HG03354 (cell line): Measurements from ENCODE around the gene DUOX2.
A peak's percentile ranks its signal among the peaks of the same experiment; 100 is the strongest.
"Not testable (repeated sequence)": the region's sequence is repeated elsewhere in the genome, so short reads cannot be mapped to it uniquely, and the experiment has no call there.

ENCODE experiments used
- ATAC-seq: cut with Tn5 transposase; IDR thresholded peaks from one replicate; pipeline ENCODE4 v1.9.1; 2021; ENCODE audit warnings: mild to moderate bottlenecking; ENCODE audit not compliant: unreplicated experiment, poor library complexity, severe bottlenecking

The DUOX2 gene

DNA sequence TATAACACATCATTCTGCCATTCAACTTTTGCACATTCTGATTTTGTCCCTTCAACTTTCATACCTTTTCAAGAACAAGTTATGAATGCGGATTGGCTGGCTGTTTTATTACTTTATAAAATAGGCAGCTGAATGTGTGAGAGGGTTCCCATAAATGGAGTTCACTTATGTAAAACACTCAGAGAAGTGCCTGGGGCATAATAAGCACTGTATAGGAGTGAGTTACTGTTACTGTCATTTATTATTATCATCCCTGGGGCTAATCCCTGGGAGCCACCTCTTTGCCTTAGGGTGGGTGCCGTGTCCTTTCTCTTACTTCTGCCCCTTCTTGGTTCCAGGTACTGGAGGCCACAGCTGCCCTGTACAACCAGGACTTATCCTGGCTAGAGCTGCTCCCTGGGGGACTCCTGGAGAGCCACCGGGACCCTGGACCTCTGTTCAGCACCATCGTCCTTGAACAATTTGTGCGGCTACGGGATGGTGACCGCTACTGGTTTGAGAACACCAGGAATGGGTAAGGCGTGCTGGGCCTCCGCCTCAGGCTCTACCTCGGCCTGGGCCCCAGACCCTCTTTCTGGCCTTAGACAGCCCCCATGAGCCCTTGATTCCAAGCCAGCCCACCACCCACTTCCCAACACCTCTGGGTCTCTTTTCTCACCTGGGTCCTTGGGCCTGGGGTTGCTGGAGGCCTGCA is 26.7 kb upstream of the DUOX2 start:
- ATAC-seq: no peak

DNA sequence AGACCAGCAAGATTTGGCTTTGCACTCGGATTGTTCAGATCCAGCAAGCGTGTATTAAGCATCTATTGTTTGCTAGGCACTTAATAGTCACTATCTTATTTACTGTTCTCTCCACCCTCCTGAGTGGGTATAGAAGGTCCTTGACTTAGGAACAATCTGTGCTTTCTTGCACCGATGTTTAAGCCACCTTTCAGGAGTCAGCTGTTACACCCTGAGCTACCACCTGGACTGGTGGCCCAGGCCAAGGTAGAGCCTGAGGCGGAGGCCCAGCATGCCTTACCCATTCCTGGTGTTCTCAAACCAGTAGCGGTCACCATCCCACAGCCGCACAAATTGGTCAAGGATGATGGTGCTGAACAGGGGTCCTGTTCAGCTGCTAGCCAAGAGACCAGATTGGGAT is 25.8 kb upstream of the DUOX2 start:
- ATAC-seq: no peak

DNA sequence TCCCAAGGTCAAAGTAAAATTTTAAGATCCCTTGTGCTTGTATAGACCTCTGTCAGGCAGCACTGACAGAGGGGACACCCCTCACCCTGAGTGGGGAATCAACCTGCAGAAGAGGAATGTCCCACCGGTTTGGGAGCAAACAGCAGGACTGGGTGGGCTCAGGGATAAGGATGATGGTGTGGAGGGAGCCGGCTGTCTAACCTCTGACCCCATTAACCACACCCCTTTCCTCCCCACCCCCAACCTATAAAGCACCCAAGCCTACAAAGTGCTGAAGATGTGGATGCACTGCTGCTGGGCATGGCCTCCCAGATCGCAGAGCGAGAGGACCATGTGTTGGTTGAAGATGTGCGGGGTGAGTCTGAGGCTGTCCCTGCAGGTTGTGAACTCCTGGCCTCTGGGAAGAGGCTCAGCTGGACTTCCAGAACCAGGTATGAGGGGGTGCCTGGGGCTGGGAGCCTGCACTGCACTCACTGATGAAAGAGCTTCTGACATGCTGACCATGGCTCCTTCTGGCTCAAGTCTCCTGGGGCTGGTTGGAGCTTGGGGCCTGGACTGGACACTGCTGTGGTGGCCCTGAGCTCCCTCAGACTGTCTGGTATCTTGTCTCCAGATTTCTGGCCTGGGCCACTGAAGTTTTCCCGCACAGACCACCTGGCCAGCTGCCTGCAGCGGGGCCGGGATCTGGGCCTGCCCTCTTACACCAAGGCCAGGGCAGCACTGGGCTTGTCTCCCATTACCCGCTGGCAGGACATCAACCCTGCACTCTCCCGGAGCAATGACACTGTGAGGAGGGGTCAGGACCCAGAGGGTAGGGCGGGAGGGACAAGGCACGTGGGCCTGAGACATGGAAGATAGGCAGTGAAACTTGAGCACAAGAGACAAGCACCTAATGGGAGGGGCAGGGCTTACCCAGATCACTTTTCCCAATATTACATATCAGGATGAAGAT is 25.1 kb upstream of the DUOX2 start:
- ATAC-seq: no peak

DNA sequence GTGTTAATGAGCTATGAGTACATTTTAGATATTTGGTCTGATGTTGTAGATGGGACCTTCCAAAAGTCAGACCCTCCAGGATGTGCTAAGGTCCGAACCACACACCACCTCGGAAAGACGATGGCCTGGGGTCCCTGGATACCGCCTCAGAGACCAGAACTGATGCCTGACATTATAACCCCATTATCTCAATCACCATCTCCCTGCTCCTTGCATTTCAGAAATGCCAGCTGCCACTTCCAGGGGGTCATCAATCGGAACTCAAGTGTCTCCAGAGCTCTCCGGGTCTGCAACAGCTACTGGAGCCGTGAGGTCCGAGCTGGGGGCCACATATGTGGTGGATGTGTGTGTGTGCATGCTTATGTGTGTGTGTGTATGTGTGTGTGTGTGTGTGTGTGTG is 23.7 kb upstream of the DUOX2 start:
- no peak for ATAC-seq

DNA sequence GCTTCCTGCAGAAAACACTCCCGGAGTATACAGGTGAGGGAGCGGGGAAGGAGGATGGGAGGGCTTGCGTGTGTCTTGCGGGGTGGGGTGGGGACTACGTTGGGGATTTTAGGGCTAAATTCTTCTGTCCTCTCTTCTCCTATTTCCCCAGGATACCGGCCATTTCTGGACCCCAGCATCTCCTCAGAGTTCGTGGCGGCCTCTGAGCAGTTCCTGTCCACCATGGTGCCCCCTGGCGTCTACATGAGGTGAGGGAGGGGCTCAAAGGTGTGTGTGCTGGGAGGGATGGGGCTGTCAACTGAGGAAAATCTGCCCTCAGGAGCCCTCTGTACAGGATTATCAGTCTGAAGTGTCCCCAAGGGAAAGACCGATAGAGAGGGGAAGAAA is 22.4 kb upstream of the DUOX2 start:
- no peak for ATAC-seq

DNA sequence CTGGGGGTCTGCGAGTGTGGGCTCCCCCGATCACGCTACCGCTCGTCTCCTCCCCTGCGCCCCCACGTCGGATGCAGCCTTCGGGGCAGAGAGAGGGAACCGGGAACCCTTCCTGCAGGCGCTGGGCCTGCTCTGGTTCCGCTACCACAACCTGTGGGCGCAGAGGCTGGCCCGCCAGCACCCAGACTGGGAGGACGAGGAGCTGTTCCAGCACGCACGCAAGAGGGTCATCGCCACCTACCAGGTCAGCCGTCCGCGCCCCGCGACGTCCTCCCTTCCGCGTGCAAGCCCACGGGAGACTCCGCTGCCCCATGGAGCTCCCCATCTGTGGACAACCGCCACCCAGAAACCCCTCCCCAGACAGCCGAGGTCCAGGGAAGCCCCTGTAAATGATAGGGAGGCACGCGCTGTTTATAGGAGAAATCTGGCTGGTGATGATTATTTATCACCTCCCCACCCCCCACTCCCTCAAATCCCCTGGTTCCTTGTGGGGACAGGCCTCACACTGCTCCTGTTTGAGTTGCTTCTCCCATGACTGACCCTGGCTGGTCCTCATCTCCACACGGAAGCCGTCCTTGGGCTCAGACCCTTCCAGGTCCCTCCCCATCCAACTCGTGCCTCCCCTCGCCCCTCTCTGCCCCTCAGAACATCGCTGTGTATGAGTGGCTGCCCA is 21.9 kb upstream of the DUOX2 start:
- ATAC-seq: not testable (repeated sequence)

DNA sequence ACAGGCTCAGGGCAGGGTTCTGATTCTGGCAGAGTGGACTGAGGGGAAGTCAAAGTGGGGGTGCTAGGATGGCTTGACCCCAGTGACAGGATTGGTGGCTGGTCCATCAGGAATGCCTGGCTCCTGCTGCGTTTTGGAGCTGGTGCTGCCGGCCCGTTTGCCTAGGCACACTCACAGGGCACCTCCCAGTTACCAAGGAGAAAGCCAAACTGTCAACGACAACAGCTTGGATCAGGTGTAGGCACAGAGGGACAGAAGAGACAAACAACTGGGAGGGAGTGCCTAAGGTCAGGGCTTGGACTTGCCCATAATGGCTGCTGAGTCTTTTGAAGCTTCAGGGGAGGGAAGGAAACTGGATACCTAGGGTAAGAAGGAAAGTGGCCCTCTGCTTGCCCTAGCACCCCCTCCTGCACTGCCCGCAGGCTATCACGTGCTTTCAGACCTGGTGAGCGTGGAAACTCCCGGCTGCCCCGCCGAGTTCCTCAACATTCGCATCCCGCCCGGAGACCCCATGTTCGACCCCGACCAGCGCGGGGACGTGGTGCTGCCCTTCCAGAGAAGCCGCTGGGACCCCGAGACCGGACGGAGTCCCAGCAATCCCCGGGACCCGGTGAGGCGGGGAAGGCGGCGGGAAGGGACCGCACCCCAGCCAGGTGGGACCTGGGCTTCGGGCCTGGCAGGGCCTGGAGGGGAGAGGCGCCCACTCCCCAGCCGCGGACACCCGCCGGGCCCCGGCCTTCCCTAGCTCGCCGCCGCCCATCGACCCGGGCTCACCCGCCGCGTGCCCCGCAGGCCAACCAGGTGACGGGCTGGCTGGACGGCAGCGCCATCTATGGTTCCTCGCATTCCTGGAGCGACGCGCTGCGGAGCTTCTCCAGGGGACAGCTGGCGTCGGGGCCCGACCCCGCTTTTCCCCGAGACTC is 21.0 kb upstream of the DUOX2 start:
- no peak for ATAC-seq

DNA sequence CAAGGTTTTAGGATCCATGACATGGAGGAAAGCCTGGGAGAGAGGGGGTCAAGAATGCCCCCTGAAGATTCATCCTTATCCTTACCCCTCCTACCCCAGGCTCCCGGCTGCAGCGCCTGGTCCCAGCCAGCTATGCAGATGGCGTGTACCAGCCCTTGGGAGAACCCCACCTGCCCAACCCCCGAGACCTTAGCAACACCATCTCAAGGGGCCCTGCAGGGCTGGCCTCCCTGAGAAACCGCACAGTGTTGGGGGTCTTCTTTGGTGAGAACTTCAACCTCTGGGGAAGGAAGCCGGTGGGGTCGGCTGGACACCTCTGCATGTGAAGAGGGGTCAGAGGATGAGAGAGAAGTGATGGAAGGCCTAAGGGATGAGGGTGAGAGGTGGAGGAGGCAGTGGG is 20.1 kb upstream of the DUOX2 start:
- ATAC-seq: no peak

DNA sequence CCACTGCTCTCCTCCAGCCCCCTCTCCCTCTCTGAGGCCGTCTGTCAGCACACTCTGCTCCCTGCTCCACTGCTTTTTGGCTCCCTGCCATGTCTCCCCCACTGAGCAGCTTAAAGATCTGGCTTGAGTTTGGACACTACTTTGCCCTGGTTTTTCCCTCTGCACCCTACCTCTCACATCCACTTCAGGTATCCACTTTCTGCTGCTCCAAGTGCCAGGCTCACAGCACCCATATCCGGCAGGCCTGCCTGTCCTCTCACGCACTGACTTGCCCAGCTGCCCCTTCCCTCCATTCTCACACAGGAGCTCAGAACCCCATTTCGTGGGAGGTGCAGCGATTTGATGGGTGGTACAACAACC is 19.6 kb upstream of the DUOX2 start:
- ATAC-seq: no peak

DNA sequence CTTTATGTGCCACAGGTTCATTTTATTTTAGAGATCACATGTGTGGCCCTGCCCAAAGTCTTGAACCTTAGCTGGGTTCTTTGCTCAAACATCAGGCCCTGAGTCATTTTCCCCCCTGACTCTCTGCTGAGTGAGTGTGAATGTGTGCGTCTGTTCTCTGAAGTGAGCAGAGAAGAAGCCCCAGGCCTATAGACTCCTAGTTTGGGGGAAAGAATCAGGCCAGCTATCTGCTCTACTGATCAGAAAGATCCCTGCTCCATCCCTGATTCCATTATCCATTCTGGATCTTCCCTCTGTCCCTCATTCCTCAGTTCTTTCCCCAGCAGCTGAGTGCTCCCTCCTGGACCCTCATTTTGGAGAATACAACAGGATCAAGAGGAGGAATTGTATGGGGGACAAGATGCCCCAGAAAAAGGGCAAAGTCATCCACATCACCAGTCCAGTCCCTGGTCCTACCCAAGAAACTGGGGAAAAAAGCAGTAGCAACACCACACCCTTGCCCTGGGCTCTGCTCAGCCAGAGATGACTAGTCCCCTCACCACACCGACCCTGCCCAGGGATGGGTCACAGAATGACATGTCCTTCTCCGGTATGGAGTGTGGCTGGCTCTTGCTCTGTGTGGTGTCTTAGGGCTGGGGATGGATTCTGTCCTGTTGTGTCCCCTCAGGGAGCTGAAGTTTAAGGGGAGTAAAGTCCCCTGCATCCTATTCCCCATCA is 19.0 kb upstream of the DUOX2 start:
- no peak for ATAC-seq

DNA sequence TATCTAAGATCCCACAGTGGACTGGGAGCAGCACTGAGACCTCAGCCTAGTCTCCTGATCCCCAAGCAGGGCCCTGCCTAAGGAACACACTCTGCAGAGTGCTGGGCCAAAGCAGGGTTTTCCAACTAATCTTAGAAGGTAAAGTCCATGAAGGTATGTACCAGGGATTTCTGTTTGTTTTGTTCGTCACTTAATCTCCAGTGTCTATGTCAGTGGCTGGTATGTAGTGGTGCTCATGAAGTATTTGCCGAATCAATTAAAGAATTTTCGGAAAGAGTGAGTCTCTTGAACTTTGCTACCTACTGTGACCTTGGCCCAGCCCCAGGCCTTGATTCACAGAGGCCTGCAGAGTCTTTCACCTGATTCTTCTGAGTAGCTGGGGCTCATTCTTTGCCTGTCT is 17.5 kb upstream of the DUOX2 start:
- ATAC-seq: no peak

DNA sequence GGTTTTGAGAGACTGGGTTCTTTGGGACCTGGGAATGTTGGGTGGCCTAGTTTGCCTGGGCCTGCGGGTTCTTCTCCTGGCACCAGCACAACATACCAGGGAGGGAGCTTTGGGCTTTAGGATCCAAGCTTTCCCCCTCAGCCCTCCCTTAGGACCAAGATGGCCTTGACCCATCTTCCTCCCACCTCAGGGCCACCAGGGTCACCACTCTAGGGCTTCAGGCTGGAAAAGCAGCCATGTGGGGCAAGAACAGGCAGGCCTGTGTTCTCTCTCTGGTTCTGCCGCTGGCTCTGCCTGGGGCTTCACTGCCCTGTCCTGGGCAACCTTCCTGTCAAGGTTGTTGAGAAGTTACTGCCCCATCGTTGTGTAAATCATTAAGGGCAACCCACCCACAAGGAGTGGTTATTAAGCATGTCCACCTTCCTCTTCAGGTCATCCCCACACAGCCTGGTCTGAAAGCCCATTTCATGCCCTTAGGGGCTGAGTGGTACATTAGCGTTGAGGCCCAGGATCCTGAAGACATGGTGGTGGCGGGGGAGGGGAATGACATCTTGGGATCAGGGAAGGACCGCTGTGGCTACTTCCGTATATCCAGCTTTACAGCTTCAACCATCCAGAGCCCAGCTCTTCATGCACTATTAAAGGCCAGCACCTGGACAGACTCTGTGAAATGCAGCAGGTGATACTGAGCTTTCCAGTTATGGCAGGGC is 16.5 kb upstream of the DUOX2 start:
- ATAC-seq: no peak

DNA sequence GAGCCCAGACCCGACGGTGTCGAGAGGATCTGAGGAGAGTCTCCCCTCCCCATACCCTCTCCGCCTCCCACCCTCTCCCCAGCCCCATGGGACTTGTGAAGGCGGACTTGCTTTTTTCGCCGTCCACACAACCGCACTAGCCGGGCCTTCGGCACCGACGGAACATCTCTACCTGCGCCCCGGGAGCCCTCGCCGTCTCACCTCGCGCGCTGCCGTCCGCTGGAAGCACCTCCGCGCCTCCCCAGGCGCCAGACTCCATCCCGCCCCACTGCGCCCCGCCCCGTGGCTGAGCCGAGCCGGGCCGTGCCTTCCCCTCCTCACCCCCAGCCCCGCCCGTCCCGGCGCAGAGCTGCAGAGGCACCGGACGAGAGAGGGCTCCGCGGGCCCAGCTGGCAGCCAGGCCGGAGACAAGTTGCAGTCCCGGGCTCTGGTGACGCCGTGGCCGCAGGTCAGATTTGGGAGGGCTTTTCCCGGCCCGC is 15.7 kb upstream of the DUOX2 start, which contains the start of the genes DUOX1 and DUOXA1:
TSS of gene DUOX1 (plus strand) at position 344 of the 479 bp plus-strand sequence. CDS start 1,973 bp downstream, outside the sequence.
TSS of gene DUOXA1 (minus strand) at position 229 of the 479 bp plus-strand sequence. CDS start 6,865 bp downstream, outside the sequence.
- ATAC-seq: no peak

DNA sequence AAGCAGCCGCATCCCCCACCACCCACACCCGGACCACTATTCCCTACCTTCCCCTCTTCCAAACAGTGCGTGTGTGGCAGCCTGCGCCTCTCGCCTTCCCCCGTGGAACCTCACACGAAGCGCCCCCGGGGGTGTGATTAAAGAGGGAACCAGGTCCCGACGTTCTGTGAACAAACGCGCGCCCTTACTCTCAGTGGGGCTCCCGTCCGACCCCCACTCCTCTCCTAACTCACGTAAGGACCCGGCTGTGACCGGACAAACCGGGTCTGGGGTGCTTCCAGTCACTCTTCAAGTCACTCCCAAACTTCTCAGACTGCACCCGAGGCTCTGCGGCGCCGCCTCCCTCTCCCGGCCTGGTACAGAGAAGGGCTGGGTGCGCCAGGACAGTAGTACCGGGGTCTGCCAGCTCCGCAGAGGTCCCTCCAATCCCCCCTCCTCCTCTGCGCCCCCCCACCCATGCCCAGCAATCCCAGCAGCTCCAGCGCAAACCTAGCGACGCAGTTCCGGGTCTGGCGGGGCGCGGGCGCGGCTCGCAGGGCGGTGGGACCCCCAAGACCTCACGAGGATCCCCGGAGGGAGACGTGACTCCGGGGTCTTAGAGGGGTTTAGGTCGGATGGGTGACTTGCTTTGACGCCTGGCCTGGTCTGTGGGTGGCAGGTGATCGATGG is 15.1 kb upstream of the DUOX2 start:
- ATAC-seq: no peak

DNA sequence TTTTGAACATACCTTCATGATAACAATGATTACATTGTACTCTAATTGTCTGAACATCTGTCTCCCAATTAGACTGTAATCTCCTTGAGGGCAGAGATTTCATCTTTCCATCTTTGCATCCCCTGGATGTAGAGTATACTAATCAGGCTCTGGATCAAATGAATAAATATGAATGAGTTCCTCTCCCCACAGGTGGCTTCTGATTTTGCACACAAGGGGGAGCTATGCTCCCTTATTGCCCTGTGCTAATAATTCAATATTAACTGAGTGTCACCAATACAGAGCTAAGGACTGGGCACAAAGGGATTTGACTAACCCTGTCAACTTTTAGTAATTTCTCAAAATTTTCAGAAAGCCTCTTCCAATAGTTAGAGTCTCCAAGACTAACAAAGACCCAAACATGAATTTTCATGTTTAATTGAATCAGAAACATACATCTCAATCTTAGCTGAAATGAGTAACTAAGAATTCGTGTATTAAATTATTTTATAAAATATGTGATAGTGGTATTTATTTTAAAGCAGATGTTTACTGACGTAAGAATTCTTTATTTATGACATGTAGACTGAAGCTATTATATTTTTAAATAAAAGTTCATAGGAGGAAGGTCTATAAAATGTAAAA is 12.7 kb upstream of the DUOX2 start:
- peak; percentile 43 for ATAC-seq

DNA sequence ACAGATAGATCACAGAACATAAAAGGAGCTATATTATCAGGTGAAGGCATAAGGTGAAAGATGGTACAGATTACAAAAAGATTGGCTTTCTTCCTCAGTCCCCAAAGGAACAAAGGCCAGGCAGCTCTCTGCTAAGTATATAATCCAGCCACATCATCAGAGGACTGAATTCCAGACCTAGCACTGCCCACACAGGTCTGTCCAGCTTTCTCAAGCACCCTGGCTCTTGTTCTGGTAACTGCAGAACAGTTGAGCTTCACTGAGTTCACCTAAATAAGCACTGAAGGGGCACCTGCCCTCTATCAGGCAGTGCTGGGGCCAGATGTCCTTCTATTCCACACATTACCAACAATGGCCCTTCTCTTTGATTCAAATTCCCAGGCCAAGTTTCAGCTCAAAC is 9.4 kb upstream of the DUOX2 start:
- no peak for ATAC-seq

DNA sequence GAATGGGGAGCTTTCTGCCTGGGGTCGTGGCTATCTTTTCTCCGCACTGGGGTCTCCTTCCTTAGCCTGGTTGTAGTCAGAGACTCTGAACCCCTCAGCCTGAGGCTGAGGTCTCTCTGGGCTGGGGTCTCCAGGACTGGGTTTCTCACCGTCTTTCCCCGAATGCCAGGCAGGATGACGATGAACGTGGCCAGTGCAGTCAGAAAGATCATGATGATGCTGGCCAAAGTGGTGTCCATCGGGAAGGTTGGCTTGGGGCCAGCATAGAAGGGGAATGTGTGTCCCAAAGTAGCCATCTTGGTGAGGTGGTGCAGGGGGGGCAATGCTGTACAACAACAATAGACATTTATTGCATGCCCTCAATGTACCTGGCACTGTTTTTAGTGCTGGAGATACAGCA is 8.7 kb upstream of the DUOX2 start:
- no peak for ATAC-seq
